Measurements from ENCODE around the gene MYT1.

MYT1 gene

GRCh38 chr20:64222851-64223525 is 58.7 kb downstream of the MYT1 start:
- TF ChIP-seq CTCF (IDR thresholded peaks at IDR 0.05), result no peak
- TF ChIP-seq ZFX (IDR thresholded peaks at IDR 0.05; ENCODE audit: borderline replicate concordance), result no peak
- no peak overlapping the region for H3K27ac ChIP-seq

GRCh38 chr20:64223526-64224067 is 59.3 kb downstream of the MYT1 start:
- TF ChIP-seq CTCF (IDR thresholded peaks at IDR 0.05), result peak; percentile 2; the same call in 1 of the 2 replicates
- no peak for TF ChIP-seq ZFX (IDR thresholded peaks at IDR 0.05; ENCODE audit: borderline replicate concordance)
- no peak overlapping the region for H3K27ac ChIP-seq

- H3K27ac ChIP-seq, result no peak overlapping the region
- TF ChIP-seq CTCF (IDR thresholded peaks at IDR 0.05), result no peak
- TF ChIP-seq ZFX (IDR thresholded peaks at IDR 0.05; ENCODE audit: borderline replicate concordance), result no peak
Measured at GRCh38 chr20:64224351-64225170, 60.3 kb downstream of the MYT1 start.

- H3K27ac ChIP-seq, result no peak overlapping the region
- no peak for TF ChIP-seq CTCF (IDR thresholded peaks at IDR 0.05)
- no peak for TF ChIP-seq ZFX (IDR thresholded peaks at IDR 0.05; ENCODE audit: borderline replicate concordance)
Measured at GRCh38 chr20:64225171-64225595, 60.9 kb downstream of the MYT1 start.

- TF ChIP-seq ZFX (IDR thresholded peaks at IDR 0.05; ENCODE audit: borderline replicate concordance), result no peak
- no peak for TF ChIP-seq CTCF (IDR thresholded peaks at IDR 0.05)
- H3K27ac ChIP-seq, result no peak overlapping the region
Measured at GRCh38 chr20:64225828-64226598, 61.8 kb downstream of the MYT1 start.

GRCh38 chr20:64226686-64227580 is 62.7 kb downstream of the MYT1 start:
- no peak for TF ChIP-seq ZFX (IDR thresholded peaks at IDR 0.05; ENCODE audit: borderline replicate concordance)
- no peak for TF ChIP-seq CTCF (IDR thresholded peaks at IDR 0.05)

More at GRCh38 chr20:64226686-64227580, 62.7 kb downstream of the MYT1 start:
- no peak overlapping the region for H3K27ac ChIP-seq

Measured in 22Rv1 (cell line).